CD14-positive monocyte (primary cell): ENCODE data around the gene NPM1. TPM values are rescaled to one million over a fixed set of nuclear protein-coding genes. Genes with fewer than 3 reads are reported as not detected.
A peak's percentile ranks its signal among the peaks of the same experiment; 100 is the strongest.

Experiments used
- DNase-seq, 3 donors: peaks; one replicate each; pipeline ENCODE4 v3.0.0-alpha.2; 2011 to 2022
- H2AFZ ChIP-seq: 2 replicates; pipeline ENCODE4 v1.6.0; 2012; ENCODE audit warnings: mild to moderate bottlenecking, low read depth, low read length, inconsistent platforms; ENCODE audit not compliant: insufficient read depth, poor library complexity, severe bottlenecking
- H3K27ac ChIP-seq, 2 donors: 1 replicate in 1 of 2; 2 replicates in 1 of 2; pipeline ENCODE4 v1.5.1; 2012 to 2013; ENCODE audit warnings: low read length in 2 of 2, control low read depth in 1 of 2, inconsistent platforms in 1 of 2, low read depth in 1 of 2, mild to moderate bottlenecking in 1 of 2
- H3K27me3 ChIP-seq, 2 donors: one replicate each; pipeline versions ENCODE4 v1.6.0 to v1.6.1; 2011 to 2013; ENCODE audit warnings: low read length in 2 of 2; ENCODE audit not compliant: control insufficient read depth in 2 of 2, insufficient read depth in 2 of 2
- H3K36me3 ChIP-seq, 2 donors: replicated peaks in 1 of 2; 1 replicate in 1 of 2; 2 replicates in 1 of 2; pipeline versions ENCODE4 v1.5.1 to v1.6.1; 2012 to 2013; ENCODE audit warnings: low read length in 2 of 2, control low read depth in 1 of 2, inconsistent platforms in 1 of 2, mild to moderate bottlenecking in 1 of 2; ENCODE audit not compliant: insufficient read depth in 2 of 2, control insufficient read depth in 1 of 2
- H3K4me1 ChIP-seq, 2 donors: 1 replicate in 1 of 2; 2 replicates in 1 of 2; pipeline versions ENCODE4 v1.5.1 to v1.6.1; 2012 to 2013; ENCODE audit warnings: low read length in 2 of 2, control low read depth in 1 of 2, inconsistent platforms in 1 of 2, mild to moderate bottlenecking in 1 of 2, moderate library complexity in 1 of 2; ENCODE audit not compliant: insufficient read depth in 2 of 2, control insufficient read depth in 1 of 2
- H3K4me2 ChIP-seq: replicated peaks from 2 replicates; pipeline ENCODE3; 2012; ENCODE audit warnings: low read length, moderate library complexity, mild to moderate bottlenecking; ENCODE audit not compliant: poor library complexity, severe bottlenecking; ENCODE audit errors: extremely low read depth
- H3K4me3 ChIP-seq, 3 experiments: fragments of 200-600 bp in 1 of 3; sonication (generic) in 1 of 3; replicated peaks in 1 of 3; 1 replicate in 2 of 3; 2 replicates in 1 of 3; pipeline ENCODE4 v1.5.1; 2011 to 2013; ENCODE audit warnings: low read length in 3 of 3, mild to moderate bottlenecking in 3 of 3, control low read depth in 2 of 3, low read depth in 2 of 3, inconsistent platforms in 1 of 3, moderate library complexity in 1 of 3
- H3K79me2 ChIP-seq: 2 replicates; pipeline ENCODE4 v1.6.0; 2012; ENCODE audit warnings: mild to moderate bottlenecking, control low read depth, inconsistent platforms, low read length, moderate library complexity; ENCODE audit not compliant: insufficient read depth
- H3K9ac ChIP-seq: 2 replicates; pipeline ENCODE4 v1.6.0; 2017; ENCODE audit warnings: low read length, mild to moderate bottlenecking; ENCODE audit not compliant: insufficient read depth, poor library complexity, severe bottlenecking
- H3K9me3 ChIP-seq, 2 donors: replicated peaks in 1 of 2; 1 replicate in 1 of 2; 2 replicates in 1 of 2; pipeline versions ENCODE4 v1.5.1 to v1.6.1; 2012 to 2013; ENCODE audit warnings: low read length in 2 of 2, control low read depth in 1 of 2; ENCODE audit not compliant: control insufficient read depth in 1 of 2, insufficient read depth in 1 of 2
- H4K20me1 ChIP-seq: 2 replicates; pipeline ENCODE4 v1.6.0; 2012; ENCODE audit warnings: mild to moderate bottlenecking, low read length, control low read depth, moderate library complexity; ENCODE audit not compliant: insufficient read depth
- H3K27ac Mint-ChIP-seq, 7 donors: one replicate each; pipeline ENCODE4 v1.8.0; 2020; ENCODE audit warnings: mild to moderate bottlenecking in 7 of 7, mixed read lengths in 7 of 7, moderate library complexity in 6 of 7, inconsistent platforms in 2 of 7
- H3K27me3 Mint-ChIP-seq, 3 donors: one replicate each; pipeline ENCODE4 v1.8.0; 2021 to 2022; ENCODE audit warnings: low read depth in 3 of 3, mild to moderate bottlenecking in 3 of 3, mixed read lengths in 3 of 3, moderate library complexity in 3 of 3, inconsistent platforms in 1 of 3
- H3K36me3 Mint-ChIP-seq, 2 donors: one replicate each; pipeline ENCODE4 v1.8.0; 2020; ENCODE audit warnings: mixed read lengths in 2 of 2, inconsistent platforms in 1 of 2, mild to moderate bottlenecking in 1 of 2
- H3K4me1 Mint-ChIP-seq: one replicate; pipeline ENCODE4 v1.8.0; 2020; ENCODE audit warnings: mild to moderate bottlenecking, mixed read lengths
- H3K4me3 Mint-ChIP-seq, 2 donors: one replicate each; pipeline ENCODE4 v1.8.0; 2020; ENCODE audit warnings: mild to moderate bottlenecking in 2 of 2, mixed read lengths in 2 of 2, moderate library complexity in 1 of 2
- H3K9me3 Mint-ChIP-seq, 7 donors: one replicate each; pipeline ENCODE4 v1.8.0; 2020 to 2022; ENCODE audit warnings: mixed read lengths in 7 of 7, mild to moderate bottlenecking in 6 of 7, moderate library complexity in 6 of 7, inconsistent platforms in 2 of 7
- CTCF ChIP-seq: fragments of 200-600 bp; IDR thresholded peaks from one replicate; pipeline ENCODE4 v1.8.0; 2022; ENCODE audit warnings: antibody characterized with exemption, mild to moderate bottlenecking
- WGBS: methylation state at CpG from one replicate; pipeline ENCODE4 v1.1.5; 2013; ENCODE audit warnings: missing lambda C conversion rate; ENCODE audit not compliant: insufficient coverage; 5-methylcytosine and 5-hydroxymethylcytosine counted together
- intact Hi-C, 2 donors: fragments of 100-400 bp; cut with micrococcal nuclease; formaldehyde crosslinking; loops; one replicate each; pipeline versions ENCODE4 v1.15.0 to v1.15.1; 2023
- polyA plus RNA-seq, 3 donors: library from polyadenylated mRNA; depleted of rRNA in 1 of 3; unstranded in 2 of 3; stranded (reverse) in 1 of 3; fragments of 300-500 nt in 2 of 3; fragments of >200 nt in 1 of 3; fragmentation: Illumina TruSeq in 2 of 3; gene quantifications; 1 replicate in 2 of 3; 2 replicates in 1 of 3; pipeline ENCODE4 v1.2.3, GENCODE V29; 2012 to 2021

The NPM1 gene
- polyA plus RNA-seq, 3 donors: 102 to 191 (median 188) TPM

- Histone ChIP-seq H3K27ac (no peak overlapping the region), H3K36me3 (no peaks in the 10 kb centered on the region), H2AFZ (no peak overlapping the region), H3K4me2 (no peak overlapping the region), H3K4me1 (peaks cover 2 to 14% of the 10 kb centered on the region in 2 donors), H3K9me3 (no peaks in the 10 kb centered on the region), H3K27me3 (peaks cover 3 to 31% of the 10 kb centered on the region in 2 donors), H3K4me3 (no peak overlapping the region), H3K79me2 (no peaks in the 10 kb centered on the region), H4K20me1 (no peaks in the 10 kb centered on the region), H3K9ac (no peak overlapping the region)
- WGBS: 92% methylated on average over 6 of the region's 10 CpGs
- no peak for DNase-seq
- H3K36me3 Mint-ChIP-seq: no peaks in the 10 kb centered on the region
- H3K27me3 Mint-ChIP-seq: peaks cover 32 to 52% (median 49%) of the 10 kb centered on the region in 3 donors
- intact Hi-C loops: no loop called here
- H3K9me3 Mint-ChIP-seq: peaks cover 0 to 2% (median 0%) of the 10 kb centered on the region in 7 donors
- peaks cover 8% of the 10 kb centered on the region for H3K4me1 Mint-ChIP-seq
- no peak overlapping the region for H3K27ac Mint-ChIP-seq
- no peak for TF ChIP-seq CTCF
- H3K4me3 Mint-ChIP-seq: peak overlapping the region in 1 of 2 donors; percentile 71
Measured at GRCh38 chr5:171449426-171449825, 61.8 kb downstream of the NPM1 start.

GRCh38 chr5:171450423-171451331 lies 63.0 kb downstream of the NPM1 start:
- DNase-seq: peak; percentile 21 to 32 (median 22)
- peaks cover 0 to 2% (median 0%) of the 10 kb centered on the region in 7 donors for H3K9me3 Mint-ChIP-seq
- peak overlapping the region; percentile 55 to 80 for H3K4me3 Mint-ChIP-seq
- H3K4me1 ChIP-seq: peaks cover 2 to 14% of the 10 kb centered on the region in 2 donors
- H3K27ac ChIP-seq: no peak overlapping the region
- H3K9me3 ChIP-seq: no peaks in the 10 kb centered on the region
- H3K9ac ChIP-seq: peak overlapping the region; percentile 51
- H3K4me2 ChIP-seq: peak overlapping the region; percentile 70
- H3K79me2 ChIP-seq: no peaks in the 10 kb centered on the region
- no peak for TF ChIP-seq CTCF
- peaks cover 32 to 49% (median 48%) of the 10 kb centered on the region in 3 donors for H3K27me3 Mint-ChIP-seq
- peaks cover 8% of the 10 kb centered on the region for H3K4me1 Mint-ChIP-seq
- H4K20me1 ChIP-seq: no peaks in the 10 kb centered on the region
- H3K27me3 ChIP-seq: peaks cover 3 to 31% of the 10 kb centered on the region in 2 donors
- H3K27ac Mint-ChIP-seq: no peak overlapping the region
- H3K36me3 Mint-ChIP-seq: no peaks in the 10 kb centered on the region
- 8% methylated on average over 74 of the region's 88 CpGs for WGBS
- intact Hi-C loops: no loop called here
- H3K4me3 ChIP-seq: peak overlapping the region in 1 of 3 experiments; percentile 59
- H2AFZ ChIP-seq: peak overlapping the region; percentile 65
- H3K36me3 ChIP-seq: no peaks in the 10 kb centered on the region
